SJCRH30 (cell line): ENCODE measurements around the gene FANCC. TPM values are rescaled to one million over a fixed set of nuclear protein-coding genes. Genes with fewer than 3 reads are reported as not detected.

ENCODE experiments used
- DNase-seq, 2 experiments: peaks; one replicate each; pipeline ENCODE4 v3.0.0-alpha.2; 2015 to 2020
- H3K27ac ChIP-seq: fragments of 250-450 bp; sonication (Bioruptor Pico); 2 replicates; pipeline ENCODE4 v1.5.1; 2020; ENCODE audit warnings: mild to moderate bottlenecking, moderate library complexity
- H3K27me3 ChIP-seq: fragments of 250-450 bp; sonication (Bioruptor Pico); 2 replicates; pipeline ENCODE4 v1.5.1; 2020; ENCODE audit warnings: mild to moderate bottlenecking, moderate library complexity
- H3K36me3 ChIP-seq: fragments of 250-450 bp; sonication (Bioruptor Pico); 2 replicates; pipeline ENCODE4 v1.5.1; 2020; ENCODE audit warnings: mild to moderate bottlenecking, moderate library complexity
- H3K4me1 ChIP-seq: fragments of 250-450 bp; sonication (Bioruptor Pico); 2 replicates; pipeline ENCODE4 v1.5.1; 2020; ENCODE audit warnings: mild to moderate bottlenecking, moderate library complexity
- H3K4me3 ChIP-seq: fragments of 250-450 bp; sonication (Bioruptor Pico); 2 replicates; pipeline ENCODE4 v1.5.1; 2020; ENCODE audit warnings: mild to moderate bottlenecking, moderate library complexity
- H3K9me3 ChIP-seq: fragments of 250-450 bp; sonication (Bioruptor Pico); replicated peaks from 2 replicates; pipeline ENCODE4 v1.5.1; 2020; ENCODE audit warnings: mild to moderate bottlenecking, moderate library complexity
- total RNA-seq: library from RNA; depleted of rRNA; stranded (reverse); fragments of >200 nt; shearing (Covaris generic); gene quantifications from 2 replicates; pipeline ENCODE4 v1.2.3, GENCODE V29; 2014; rRNA removed

FANCC gene
- 22.8 and 28.7 TPM in 2 replicates for total RNA-seq

GRCh38 chr9:95317119-95317892 lies at the start of gene FANCC:
TSS of gene FANCC (minus strand) at chr9:95317709. CDS start at chr9:95249291, 68,418 bp downstream.
- DNase-seq: peak; percentile 97 to 99
- peak within 1 kb of the TSS; percentile 84 for H3K4me3 ChIP-seq
- H3K4me1 ChIP-seq: peaks cover 3% of the 10 kb centered on the region; the same call in 1 of the 2 replicates
- peak within 1 kb of the TSS; percentile 99 for H3K27ac ChIP-seq
- H3K36me3 ChIP-seq: no peaks in the 10 kb centered on the region
- H3K9me3 ChIP-seq: no peaks in the 10 kb centered on the region
- no peaks in the 10 kb centered on the region for H3K27me3 ChIP-seq

DNA sequence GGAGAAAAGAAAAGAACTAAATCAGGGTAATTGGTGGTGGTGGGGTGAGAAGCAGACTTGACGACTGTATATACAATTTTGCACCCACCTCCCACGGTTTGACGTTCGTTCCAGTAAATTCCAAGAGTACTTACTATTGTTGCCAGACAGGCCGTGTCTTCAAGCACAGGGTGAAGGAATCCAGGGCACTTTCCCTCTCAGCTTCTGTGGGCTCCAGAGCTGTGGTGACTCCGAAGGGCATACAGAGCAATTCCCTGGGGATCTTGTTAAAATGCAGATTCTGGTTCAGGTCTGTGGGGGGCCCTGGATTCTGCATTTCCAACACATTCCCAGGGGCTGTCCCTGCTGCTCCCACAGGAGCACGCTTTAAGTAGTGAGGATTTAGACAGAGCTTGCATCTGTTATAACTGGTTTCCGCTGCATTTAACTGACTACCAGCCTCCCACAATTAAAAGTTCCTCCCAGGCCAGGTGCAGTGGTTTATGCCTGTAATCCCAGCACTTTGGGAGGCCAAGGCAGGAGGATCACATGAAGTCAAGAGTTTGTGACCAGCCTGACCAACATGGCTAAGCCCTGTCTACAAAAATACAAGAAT lies 49.3 kb upstream of the FANCC start:
- Histone ChIP-seq H3K27me3 (no peaks in the 10 kb centered on the region), H3K9me3 (no peaks in the 10 kb centered on the region), H3K27ac (peak overlapping the region; percentile 1; the same call in 1 of the 2 replicates), H3K4me1 (peaks cover 40% of the 10 kb centered on the region), H3K4me3 (no peak overlapping the region), H3K36me3 (no peaks in the 10 kb centered on the region)
- DNase-seq: peak; percentile 72 to 80

- Histone ChIP-seq H3K4me3 (no peak overlapping the region), H3K27me3 (no peaks in the 10 kb centered on the region), H3K27ac (no peak overlapping the region), H3K36me3 (no peaks in the 10 kb centered on the region), H3K9me3 (no peaks in the 10 kb centered on the region), H3K4me1 (peaks cover 40% of the 10 kb centered on the region)
- no peak for DNase-seq
Measured at GRCh38 chr9:95365766-95366165, 48.3 kb upstream of the FANCC start.

DNA sequence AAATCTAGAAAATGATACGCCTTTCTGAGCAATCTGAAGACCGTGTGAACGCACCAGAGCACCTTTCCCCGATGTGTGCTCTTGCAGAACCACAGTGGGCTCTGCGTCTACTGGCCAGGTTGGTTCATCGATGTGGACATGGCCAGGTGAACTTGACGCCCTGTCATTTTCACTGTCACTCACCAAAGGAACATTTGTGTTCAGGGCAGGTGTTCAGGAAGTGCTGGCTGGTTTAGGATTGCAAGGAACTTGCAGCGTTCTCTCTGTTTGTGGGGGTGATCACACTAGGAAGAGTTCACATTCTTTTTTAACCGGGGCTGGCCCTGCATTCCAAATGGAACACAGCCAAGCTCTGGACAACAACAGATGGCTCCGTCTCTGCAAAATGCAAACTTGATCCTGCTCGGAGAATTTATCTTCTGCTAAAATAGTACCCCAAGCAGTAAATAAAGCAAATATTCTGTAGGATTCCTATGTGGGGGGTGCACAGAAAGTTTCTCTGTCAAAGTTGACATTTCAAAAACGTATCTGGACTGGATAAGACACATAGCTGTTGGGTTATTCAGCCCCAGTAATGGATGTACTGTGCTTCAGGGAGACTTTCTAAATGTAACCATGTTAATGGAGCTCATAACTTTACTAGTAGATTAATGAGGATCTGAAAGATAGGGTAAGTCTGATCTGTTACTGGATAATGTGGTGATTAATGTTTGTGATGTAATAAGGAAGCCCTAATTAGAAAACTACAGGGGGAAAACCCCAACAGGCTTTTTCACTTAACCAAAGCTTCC lies 45.7 kb upstream of the FANCC start:
- Histone ChIP-seq H3K27me3 (no peaks in the 10 kb centered on the region), H3K4me1 (peaks cover 40% of the 10 kb centered on the region), H3K9me3 (no peaks in the 10 kb centered on the region), H3K4me3 (peak overlapping the region; percentile 30), H3K36me3 (no peaks in the 10 kb centered on the region), H3K27ac (peak overlapping the region; percentile 11; the same call in 1 of the 2 replicates)
- DNase-seq: peak; percentile 65 to 71

- DNase-seq: no peak
- Histone ChIP-seq H3K27me3 (no peaks in the 10 kb centered on the region), H3K4me1 (peaks cover 26% of the 10 kb centered on the region), H3K36me3 (no peaks in the 10 kb centered on the region), H3K9me3 (no peaks in the 10 kb centered on the region), H3K4me3 (no peak overlapping the region), H3K27ac (no peak overlapping the region)
Measured at GRCh38 chr9:95360866-95361265, 43.4 kb upstream of the FANCC start.

GRCh38 chr9:95357316-95357715 lies 39.8 kb upstream of the FANCC start:
- no peak overlapping the region for H3K27ac ChIP-seq
- H3K9me3 ChIP-seq: no peaks in the 10 kb centered on the region
- no peaks in the 10 kb centered on the region for H3K36me3 ChIP-seq
- DNase-seq: no peak
- H3K4me1 ChIP-seq: no peaks in the 10 kb centered on the region
- H3K4me3 ChIP-seq: no peak overlapping the region
- H3K27me3 ChIP-seq: no peaks in the 10 kb centered on the region

- H3K27me3 ChIP-seq: no peaks in the 10 kb centered on the region
- no peaks in the 10 kb centered on the region for H3K36me3 ChIP-seq
- no peaks in the 10 kb centered on the region for H3K4me1 ChIP-seq
- no peak overlapping the region for H3K27ac ChIP-seq
- H3K4me3 ChIP-seq: no peak overlapping the region
- H3K9me3 ChIP-seq: no peaks in the 10 kb centered on the region
- DNase-seq: no peak
Measured at GRCh38 chr9:95355500-95355899, 38.0 kb upstream of the FANCC start.

DNA sequence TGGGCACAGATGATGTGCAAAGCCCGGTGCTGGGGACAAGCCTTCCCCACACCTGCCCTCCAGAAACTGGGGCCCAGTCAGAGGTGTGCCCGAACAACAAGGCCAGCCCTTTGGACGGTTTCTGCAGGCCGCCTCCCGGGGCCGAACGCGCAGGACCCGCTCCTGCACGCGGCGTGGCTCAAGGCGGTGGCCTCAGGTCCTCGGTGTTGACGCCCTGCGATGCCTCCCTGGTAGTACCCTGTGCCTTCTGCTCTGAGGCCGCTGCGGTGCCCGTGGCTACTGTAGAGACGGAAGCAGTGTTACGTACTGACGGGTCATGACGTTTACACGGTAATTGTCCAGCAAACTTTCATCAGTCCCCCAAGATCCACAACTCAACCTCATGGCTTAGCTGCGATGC lies 33.5 kb upstream of the FANCC start:
- Histone ChIP-seq H3K27ac (no peak overlapping the region), H3K9me3 (peaks cover 6% of the 10 kb centered on the region; the same call in 1 of the 2 replicates), H3K4me1 (no peaks in the 10 kb centered on the region), H3K36me3 (no peaks in the 10 kb centered on the region), H3K27me3 (no peaks in the 10 kb centered on the region), H3K4me3 (no peak overlapping the region)
- DNase-seq: no peak

DNA sequence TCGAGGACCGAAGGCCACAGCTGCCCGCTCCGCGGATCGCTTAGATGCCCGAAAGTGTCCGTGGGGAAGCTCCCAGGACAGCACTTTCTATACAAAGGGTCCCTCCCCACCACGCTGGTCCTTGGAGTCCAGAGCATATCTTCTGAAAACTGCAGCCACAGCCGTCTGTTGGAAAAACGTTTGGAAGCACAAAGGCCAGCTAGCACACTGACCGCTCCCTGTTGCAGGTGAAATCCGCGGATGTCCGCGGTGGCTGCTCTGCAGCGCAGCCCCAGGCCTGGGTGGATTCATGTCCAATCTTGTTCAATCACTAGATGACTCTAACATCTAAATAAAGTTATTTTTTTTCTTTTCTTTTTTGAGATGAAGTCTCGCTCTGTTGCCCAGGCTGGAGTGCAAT lies 32.8 kb upstream of the FANCC start:
- Histone ChIP-seq H3K27ac (no peak overlapping the region), H3K36me3 (no peaks in the 10 kb centered on the region), H3K4me3 (no peak overlapping the region), H3K4me1 (no peaks in the 10 kb centered on the region), H3K27me3 (no peaks in the 10 kb centered on the region), H3K9me3 (peaks cover 6% of the 10 kb centered on the region; the same call in 1 of the 2 replicates)
- no peak for DNase-seq

DNA sequence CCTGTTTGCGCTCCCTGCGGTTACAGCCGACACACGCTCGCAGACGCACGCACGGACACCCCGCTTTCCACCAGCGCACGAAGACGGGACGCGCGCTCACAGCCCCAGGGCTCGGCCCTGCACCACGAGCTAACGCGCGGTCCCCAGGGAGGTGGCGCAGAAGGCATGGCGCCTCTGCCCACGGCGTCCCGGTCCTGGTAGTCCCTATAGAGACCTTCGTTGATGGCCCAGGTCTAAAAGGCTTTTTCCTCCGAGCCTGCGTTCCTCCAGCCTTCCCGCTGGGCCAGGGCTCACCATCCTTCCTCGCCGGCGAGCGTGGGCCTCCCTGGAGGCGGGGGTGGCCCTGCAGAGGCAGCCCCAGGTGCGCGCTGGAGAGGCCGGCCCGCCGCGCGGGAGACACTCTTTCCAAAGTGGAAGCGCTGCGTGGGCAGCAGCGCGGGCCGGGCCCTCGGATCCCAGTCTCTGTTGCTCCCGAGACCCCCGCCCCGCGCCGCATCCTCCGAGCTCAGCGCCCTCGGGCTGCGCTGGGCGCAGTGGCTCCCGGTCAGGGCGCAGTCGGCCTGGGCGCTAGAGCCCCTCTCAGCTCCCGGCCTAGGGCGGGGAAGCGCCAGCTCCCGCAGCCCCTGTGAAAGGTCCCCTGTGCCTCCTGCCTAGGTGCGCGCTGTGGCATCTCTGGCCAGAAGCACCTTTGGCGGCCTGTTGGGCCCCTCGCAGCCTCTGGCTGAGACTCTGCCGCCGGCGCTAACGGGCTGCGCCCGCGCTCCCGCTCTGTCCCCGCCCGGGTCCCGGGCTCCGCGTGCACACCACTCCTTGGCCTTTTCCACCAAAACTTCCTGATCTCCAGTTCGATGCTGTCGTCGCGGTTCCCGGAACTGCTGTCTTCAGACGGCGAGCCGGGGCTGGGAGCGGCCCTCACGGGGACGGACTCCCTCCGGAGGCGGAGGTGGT lies 31.9 kb upstream of the FANCC start:
- H3K36me3 ChIP-seq: no peaks in the 10 kb centered on the region
- DNase-seq: no peak
- no peaks in the 10 kb centered on the region for H3K27me3 ChIP-seq
- H3K4me3 ChIP-seq: no peak overlapping the region
- H3K9me3 ChIP-seq: peaks cover 6% of the 10 kb centered on the region; the same call in 1 of the 2 replicates
- no peak overlapping the region for H3K27ac ChIP-seq
- H3K4me1 ChIP-seq: no peaks in the 10 kb centered on the region

GRCh38 chr9:95346021-95346420 lies 28.5 kb upstream of the FANCC start:
- Histone ChIP-seq H3K27me3 (no peaks in the 10 kb centered on the region), H3K27ac (no peak overlapping the region), H3K9me3 (peaks cover 6% of the 10 kb centered on the region; the same call in 1 of the 2 replicates), H3K36me3 (no peaks in the 10 kb centered on the region), H3K4me3 (no peak overlapping the region), H3K4me1 (peaks cover 10% of the 10 kb centered on the region)
- no peak for DNase-seq

GRCh38 chr9:95344735-95345325 lies 27.3 kb upstream of the FANCC start:
- H3K9me3 ChIP-seq: peaks cover 6% of the 10 kb centered on the region; the same call in 1 of the 2 replicates
- no peak for DNase-seq

DNA sequence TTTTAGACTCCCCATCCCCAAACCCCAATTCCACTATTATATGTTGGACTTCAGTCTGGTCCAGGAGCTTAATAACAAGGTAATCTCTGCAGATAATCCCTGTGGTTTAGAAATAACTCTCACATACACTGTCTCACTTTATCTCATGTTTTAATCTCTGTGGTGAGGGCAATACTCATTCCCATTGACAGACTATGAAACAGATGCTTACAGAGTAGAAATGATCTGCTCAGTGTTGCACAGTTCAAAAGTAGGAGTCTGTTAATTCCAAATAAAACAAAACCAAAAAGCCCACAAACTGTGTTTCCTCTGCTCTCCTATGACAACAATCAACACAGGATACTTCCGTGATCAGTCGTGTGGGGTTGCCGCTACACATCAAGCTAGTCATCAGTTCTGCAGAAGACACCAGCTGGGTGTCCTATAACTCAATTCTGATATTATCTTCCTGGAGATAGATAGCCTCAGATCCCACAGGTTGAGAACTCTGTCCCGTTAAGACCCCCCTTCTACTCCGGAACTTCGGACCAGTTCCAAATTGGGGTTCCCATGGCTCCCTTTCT lies 26.3 kb upstream of the FANCC start:
- DNase-seq: peak in 1 of 2 experiments; percentile 52
- H3K36me3 ChIP-seq: no peaks in the 10 kb centered on the region
- no peak overlapping the region for H3K27ac ChIP-seq
- peaks cover 10% of the 10 kb centered on the region for H3K4me1 ChIP-seq
- H3K27me3 ChIP-seq: no peaks in the 10 kb centered on the region
- H3K9me3 ChIP-seq: peaks cover 8% of the 10 kb centered on the region; the same call in 1 of the 2 replicates
- no peak overlapping the region for H3K4me3 ChIP-seq

More at GRCh38 chr9:95344735-95345325, 27.3 kb upstream of the FANCC start:
- Histone ChIP-seq H3K4me3 (no peak overlapping the region), H3K27ac (no peak overlapping the region), H3K27me3 (no peaks in the 10 kb centered on the region), H3K4me1 (peaks cover 10% of the 10 kb centered on the region), H3K36me3 (no peaks in the 10 kb centered on the region)
